DOHH2 (cell line): ENCODE data around the gene GNAT3.

ENCODE experiments used
- CTCF ChIP-seq: fragments of 200-600 bp; sonication (generic); IDR thresholded peaks from one replicate; pipeline ENCODE4 v1.5.1; 2014; ENCODE audit warnings: antibody characterized with exemption, mild to moderate bottlenecking, low read depth, low read length; ENCODE audit not compliant: poor library complexity, severe bottlenecking
- EZH2phosphoT487 ChIP-seq: fragments of 200-600 bp; sonication (generic); IDR thresholded peaks from 2 replicates; pipeline ENCODE4 v1.6.1; 2017; ENCODE audit warnings: borderline replicate concordance, mild to moderate bottlenecking, antibody characterized with exemption, low read length, moderate library complexity, mixed read lengths

- TF ChIP-seq CTCF (no peak), EZH2phosphoT487 (no peak)
Measured at GRCh38 chr7:80508440-80508839, 3.4 kb downstream of the GNAT3 start.
